Astrocyte (in vitro differentiated cells and primary cell): Measurements from ENCODE around the gene SLC4A7. TPM values are rescaled to one million over a fixed set of nuclear protein-coding genes. Genes with fewer than 3 reads are reported as not detected.
"Not testable (repeated sequence)": the region's sequence is repeated elsewhere in the genome, so short reads cannot be mapped to it uniquely, and the experiment has no call there.

Experiments used
- DNase-seq: peaks from one replicate; pipeline ENCODE4 v3.0.0-alpha.2; 2010; ENCODE audit warnings: low read depth
- FAIRE-seq: peaks from 2 replicates; lab custom pipeline; 2011; peaks lifted over from hg19 to GRCh38; lab: Jason Lieb, UNC
- H2AFZ ChIP-seq: 2 replicates; pipeline ENCODE4 v1.6.0; 2012; ENCODE audit warnings: low read depth, low read length, inconsistent platforms
- H3K27ac ChIP-seq: 2 replicates; pipeline ENCODE4 v1.5.1; 2011; ENCODE audit warnings: low read depth, low read length, inconsistent platforms
- H3K27me3 ChIP-seq: 2 replicates; pipeline ENCODE4 v1.6.0; 2011; ENCODE audit warnings: low read length, inconsistent platforms; ENCODE audit not compliant: insufficient read depth
- H3K36me3 ChIP-seq: 2 replicates; pipeline ENCODE4 v1.5.1; 2011; ENCODE audit warnings: low read length, inconsistent platforms; ENCODE audit not compliant: insufficient read depth
- H3K4me1 ChIP-seq: 2 replicates; pipeline ENCODE4 v1.5.1; 2011; ENCODE audit warnings: low read length, inconsistent platforms; ENCODE audit not compliant: insufficient read depth
- H3K4me2 ChIP-seq: 2 replicates; pipeline ENCODE4 v1.6.0; 2012; ENCODE audit warnings: low read length, inconsistent platforms
- H3K4me3 ChIP-seq: 2 replicates; pipeline ENCODE4 v1.5.1; 2011; ENCODE audit warnings: low read depth, mild to moderate bottlenecking, low read length, inconsistent platforms; ENCODE audit not compliant: insufficient read depth
- H3K79me2 ChIP-seq: 2 replicates; pipeline ENCODE4 v1.6.0; 2012; ENCODE audit warnings: mild to moderate bottlenecking, low read length, inconsistent platforms; ENCODE audit not compliant: insufficient read depth
- H3K9ac ChIP-seq: 2 replicates; pipeline ENCODE4 v1.6.0; 2012; ENCODE audit warnings: mild to moderate bottlenecking, low read length, inconsistent platforms
- H3K9me3 ChIP-seq: 2 replicates; pipeline ENCODE4 v1.5.1; 2012; ENCODE audit warnings: low read depth, mild to moderate bottlenecking, low read length, inconsistent platforms; ENCODE audit not compliant: insufficient read depth
- H4K20me1 ChIP-seq: 2 replicates; pipeline ENCODE4 v1.6.0; 2012; ENCODE audit warnings: low read length, inconsistent platforms; ENCODE audit not compliant: insufficient read depth
- H3K27ac Mint-ChIP-seq: one replicate; pipeline ENCODE4 v1.8.0; 2021; ENCODE audit warnings: mild to moderate bottlenecking, mixed read lengths; ENCODE audit not compliant: unreplicated experiment
- H3K27me3 Mint-ChIP-seq: one replicate; pipeline ENCODE4 v1.8.0; 2021; ENCODE audit warnings: low read depth, mixed read lengths; ENCODE audit not compliant: unreplicated experiment
- H3K36me3 Mint-ChIP-seq: one replicate; pipeline ENCODE4 v1.8.0; 2021; ENCODE audit warnings: low read depth, mixed read lengths; ENCODE audit not compliant: unreplicated experiment
- H3K4me1 Mint-ChIP-seq: one replicate; pipeline ENCODE4 v1.8.0; 2021; ENCODE audit warnings: low read depth, mixed read lengths; ENCODE audit not compliant: unreplicated experiment
- H3K4me3 Mint-ChIP-seq: one replicate; pipeline ENCODE4 v1.8.0; 2021; ENCODE audit warnings: mild to moderate bottlenecking, moderate library complexity, mixed read lengths; ENCODE audit not compliant: unreplicated experiment
- H3K9me3 Mint-ChIP-seq: one replicate; pipeline ENCODE4 v1.8.0; 2021; ENCODE audit warnings: mild to moderate bottlenecking, mixed read lengths; ENCODE audit not compliant: unreplicated experiment
- EZH2 ChIP-seq: IDR thresholded peaks from 2 replicates; pipeline ENCODE4 v1.6.1; 2012; ENCODE audit warnings: mild to moderate bottlenecking, low read length, inconsistent platforms; ENCODE audit not compliant: insufficient read depth
- total RNA-seq: library from RNA; stranded (reverse); gene quantifications from 2 replicates; pipeline ENCODE4 v1.2.1, GENCODE V29; 2021
- TF ChIP-seq, protein P1 (sequence below): IDR thresholded peaks from 2 replicates; pipeline ENCODE4 v1.5.1; 2011; ENCODE audit warnings: low read depth, mild to moderate bottlenecking, inconsistent platforms, low read length, moderate library complexity; ENCODE audit not compliant: insufficient read depth

Gene SLC4A7
- total RNA-seq, 1 donor from 2014 or later = 68.7 TPM

DNA sequence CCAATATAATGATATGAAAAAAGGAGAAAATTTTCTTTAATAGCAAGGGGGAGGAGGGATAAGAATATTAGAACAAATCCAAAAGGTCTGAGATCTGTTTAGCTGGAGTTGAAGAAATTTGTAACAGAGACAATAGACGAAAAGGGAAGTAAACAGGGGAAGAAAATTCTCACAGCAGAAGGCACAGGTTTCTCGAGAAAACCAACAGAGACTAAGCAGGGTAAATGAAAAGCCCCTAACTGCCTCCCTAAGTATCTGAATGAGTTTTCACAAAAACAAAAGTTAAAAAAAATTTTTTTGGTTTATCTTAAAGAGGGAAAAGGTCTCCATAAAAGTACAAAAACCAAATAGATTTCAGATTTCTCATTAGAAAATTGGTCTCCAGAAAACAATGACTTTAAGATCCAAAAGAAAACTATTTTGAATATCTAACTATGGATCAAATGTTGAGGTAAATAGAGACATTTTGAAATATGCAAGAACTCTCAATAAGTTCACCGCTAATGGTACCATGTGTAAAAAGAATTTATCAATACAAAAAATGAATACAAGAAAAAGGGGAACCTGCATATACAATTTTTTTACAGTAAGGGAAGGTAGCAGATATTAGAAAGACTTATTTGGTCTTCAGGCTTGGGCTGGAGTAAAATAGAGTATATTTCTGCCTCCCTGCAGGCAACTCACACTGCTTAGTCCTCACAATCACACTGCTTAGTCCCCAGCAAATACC lies 91.1 kb downstream of the SLC4A7 start:
- no peaks in the 10 kb centered on the region for H3K9me3 ChIP-seq
- Mint-ChIP-seq H3K4me3 (no peak overlapping the region), H3K27me3 (no peaks in the 10 kb centered on the region), H3K9me3 (no peaks in the 10 kb centered on the region), H3K27ac (no peak overlapping the region), H3K36me3 (peaks cover 8% of the 10 kb centered on the region), H3K4me1 (peaks cover 14% of the 10 kb centered on the region)
- TF ChIP-seq EZH2 = no peak
- TF ChIP-seq, protein P1, sequence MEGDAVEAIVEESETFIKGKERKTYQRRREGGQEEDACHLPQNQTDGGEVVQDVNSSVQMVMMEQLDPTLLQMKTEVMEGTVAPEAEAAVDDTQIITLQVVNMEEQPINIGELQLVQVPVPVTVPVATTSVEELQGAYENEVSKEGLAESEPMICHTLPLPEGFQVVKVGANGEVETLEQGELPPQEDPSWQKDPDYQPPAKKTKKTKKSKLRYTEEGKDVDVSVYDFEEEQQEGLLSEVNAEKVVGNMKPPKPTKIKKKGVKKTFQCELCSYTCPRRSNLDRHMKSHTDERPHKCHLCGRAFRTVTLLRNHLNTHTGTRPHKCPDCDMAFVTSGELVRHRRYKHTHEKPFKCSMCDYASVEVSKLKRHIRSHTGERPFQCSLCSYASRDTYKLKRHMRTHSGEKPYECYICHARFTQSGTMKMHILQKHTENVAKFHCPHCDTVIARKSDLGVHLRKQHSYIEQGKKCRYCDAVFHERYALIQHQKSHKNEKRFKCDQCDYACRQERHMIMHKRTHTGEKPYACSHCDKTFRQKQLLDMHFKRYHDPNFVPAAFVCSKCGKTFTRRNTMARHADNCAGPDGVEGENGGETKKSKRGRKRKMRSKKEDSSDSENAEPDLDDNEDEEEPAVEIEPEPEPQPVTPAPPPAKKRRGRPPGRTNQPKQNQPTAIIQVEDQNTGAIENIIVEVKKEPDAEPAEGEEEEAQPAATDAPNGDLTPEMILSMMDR = no peak
- no peak overlapping the region for H3K27ac ChIP-seq
- DNase-seq (no peak), FAIRE-seq (no peak)
- peaks cover 5% of the 10 kb centered on the region for H3K4me1 ChIP-seq
- H3K9ac ChIP-seq = no peak overlapping the region
- no peak overlapping the region for H2AFZ ChIP-seq
- H3K4me2 ChIP-seq = no peak overlapping the region
- H3K27me3 ChIP-seq = no peaks in the 10 kb centered on the region
- no peak overlapping the region for H3K4me3 ChIP-seq
- H3K79me2 ChIP-seq = peaks cover 14% of the 10 kb centered on the region
- H4K20me1 ChIP-seq = peaks cover 7% of the 10 kb centered on the region
- peaks cover 44% of the 10 kb centered on the region for H3K36me3 ChIP-seq

DNA sequence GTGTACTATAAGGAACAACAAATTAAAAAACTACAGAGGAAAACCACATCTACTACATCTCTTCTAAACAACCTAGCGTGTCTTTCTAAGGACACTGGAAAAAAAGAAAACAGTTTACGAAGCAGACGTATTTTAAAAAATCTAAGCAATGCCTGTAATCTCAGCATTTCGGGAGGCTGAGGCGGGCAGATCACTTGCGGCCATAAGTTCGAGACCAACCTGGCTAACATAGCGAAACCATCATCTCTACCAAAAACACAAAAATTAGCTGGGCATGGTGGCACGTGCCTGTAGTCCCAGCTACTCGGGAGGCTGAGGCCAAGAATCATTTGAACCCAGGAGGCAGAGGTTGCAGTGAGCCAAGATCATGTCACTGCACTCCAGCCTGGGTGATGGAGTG lies 91.8 kb downstream of the SLC4A7 start:
- Histone ChIP-seq H3K79me2 (peaks cover 15% of the 10 kb centered on the region), H3K36me3 (peaks cover 37% of the 10 kb centered on the region)
- peak overlapping the region; percentile 14 for H3K27ac Mint-ChIP-seq
- not testable (repeated sequence) for H3K27ac ChIP-seq, H3K27me3 ChIP-seq, H3K4me3 ChIP-seq, H3K27me3 Mint-ChIP-seq, H2AFZ ChIP-seq, H3K9ac ChIP-seq, DNase-seq, H4K20me1 ChIP-seq, H3K4me3 Mint-ChIP-seq, H3K4me1 ChIP-seq, H3K4me2 ChIP-seq, H3K9me3 Mint-ChIP-seq, H3K9me3 ChIP-seq
- FAIRE-seq = peak; percentile 55
- peaks cover 12% of the 10 kb centered on the region for H3K36me3 Mint-ChIP-seq
- H3K4me1 Mint-ChIP-seq = peaks cover 17% of the 10 kb centered on the region

DNA sequence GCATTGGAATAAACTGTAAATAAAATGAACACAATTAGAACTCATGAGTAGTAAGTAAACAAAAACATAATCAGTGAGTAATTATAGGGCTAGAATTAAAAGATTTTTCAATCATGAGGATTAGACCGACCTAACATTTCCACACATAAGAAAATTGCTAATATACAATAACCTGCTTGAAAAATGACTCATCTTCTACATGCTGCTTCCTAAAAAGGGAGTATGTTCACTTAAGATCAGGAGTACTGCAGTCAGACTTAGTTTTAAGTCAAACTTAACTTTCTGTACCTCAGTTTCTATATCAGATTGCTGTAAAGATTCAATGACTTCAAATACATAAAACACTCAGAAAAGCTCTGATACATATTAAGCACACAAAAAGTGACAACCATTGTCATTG lies 92.4 kb downstream of the SLC4A7 start:
- Histone ChIP-seq H3K27me3 (no peaks in the 10 kb centered on the region), H3K36me3 (peaks cover 37% of the 10 kb centered on the region), H3K4me3 (no peak overlapping the region), H3K27ac (no peak overlapping the region), H2AFZ (no peak overlapping the region), H3K4me2 (no peak overlapping the region), H3K9me3 (no peaks in the 10 kb centered on the region), H3K4me1 (peaks cover 5% of the 10 kb centered on the region), H3K9ac (no peak overlapping the region), H3K79me2 (peaks cover 18% of the 10 kb centered on the region), H4K20me1 (peaks cover 7% of the 10 kb centered on the region)
- H3K4me1 Mint-ChIP-seq = peaks cover 20% of the 10 kb centered on the region
- peaks cover 10% of the 10 kb centered on the region for H3K36me3 Mint-ChIP-seq
- peak overlapping the region; percentile 14 for H3K27ac Mint-ChIP-seq
- TF ChIP-seq EZH2 = no peak
- TF ChIP-seq, protein P1 = no peak
- DNase-seq (no peak), FAIRE-seq (no peak)
- H3K9me3 Mint-ChIP-seq = no peaks in the 10 kb centered on the region
- no peak overlapping the region for H3K4me3 Mint-ChIP-seq
- no peaks in the 10 kb centered on the region for H3K27me3 Mint-ChIP-seq
